BE2C (cell line): ENCODE measurements around the gene TNFRSF19.

Experiments
- DNase-seq: peaks from one replicate; pipeline ENCODE4 v3.0.0-alpha.2; 2020
- H3K27me3 ChIP-seq: fragments of 250-450 bp; sonication (Bioruptor Pico); 2 replicates; pipeline ENCODE4 v1.5.1; 2020; ENCODE audit warnings: mild to moderate bottlenecking
- H3K36me3 ChIP-seq: fragments of 250-450 bp; sonication (Bioruptor Pico); 2 replicates; pipeline ENCODE4 v1.5.1; 2020; ENCODE audit warnings: mild to moderate bottlenecking
- H3K4me1 ChIP-seq: fragments of 250-450 bp; sonication (Bioruptor Pico); 2 replicates; pipeline ENCODE4 v1.5.1; 2020
- H3K4me3 ChIP-seq: 2 replicates; pipeline ENCODE4 v1.5.1; 2011; ENCODE audit warnings: low read depth, low read length
- H3K9me3 ChIP-seq: fragments of 250-450 bp; sonication (Bioruptor Pico); 2 replicates; pipeline ENCODE4 v1.5.1; 2020
- TF ChIP-seq, protein P1 (sequence below): IDR thresholded peaks from 2 replicates; pipeline ENCODE4 v1.5.1; 2012; ENCODE audit warnings: mild to moderate bottlenecking, low read depth, low read length

The TNFRSF19 gene

DNA sequence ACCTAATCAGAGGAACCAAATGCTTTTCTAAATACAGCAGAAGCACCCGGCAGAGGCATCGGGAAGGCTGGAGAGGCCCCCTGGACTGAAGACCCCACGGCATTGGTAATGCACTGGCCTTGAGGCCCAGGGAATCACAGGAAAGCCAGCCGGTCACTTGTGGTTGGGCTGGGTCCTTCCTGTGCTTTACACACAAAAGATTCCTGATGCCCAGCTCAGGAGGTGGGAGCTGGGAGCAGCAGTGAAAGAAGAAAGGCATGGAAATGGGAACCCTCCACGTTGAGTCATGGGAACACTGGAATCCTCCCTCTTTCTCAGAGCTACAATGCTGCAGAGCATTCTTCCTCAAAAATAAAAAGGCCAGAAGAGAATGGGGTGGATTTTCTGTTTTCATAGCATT, 126.4 kb downstream of the TNFRSF19 start:
- no peaks in the 10 kb centered on the region for H3K4me1 ChIP-seq
- H3K36me3 ChIP-seq = no peaks in the 10 kb centered on the region
- no peak overlapping the region for H3K4me3 ChIP-seq
- no peak for DNase-seq
- TF ChIP-seq, protein P1, sequence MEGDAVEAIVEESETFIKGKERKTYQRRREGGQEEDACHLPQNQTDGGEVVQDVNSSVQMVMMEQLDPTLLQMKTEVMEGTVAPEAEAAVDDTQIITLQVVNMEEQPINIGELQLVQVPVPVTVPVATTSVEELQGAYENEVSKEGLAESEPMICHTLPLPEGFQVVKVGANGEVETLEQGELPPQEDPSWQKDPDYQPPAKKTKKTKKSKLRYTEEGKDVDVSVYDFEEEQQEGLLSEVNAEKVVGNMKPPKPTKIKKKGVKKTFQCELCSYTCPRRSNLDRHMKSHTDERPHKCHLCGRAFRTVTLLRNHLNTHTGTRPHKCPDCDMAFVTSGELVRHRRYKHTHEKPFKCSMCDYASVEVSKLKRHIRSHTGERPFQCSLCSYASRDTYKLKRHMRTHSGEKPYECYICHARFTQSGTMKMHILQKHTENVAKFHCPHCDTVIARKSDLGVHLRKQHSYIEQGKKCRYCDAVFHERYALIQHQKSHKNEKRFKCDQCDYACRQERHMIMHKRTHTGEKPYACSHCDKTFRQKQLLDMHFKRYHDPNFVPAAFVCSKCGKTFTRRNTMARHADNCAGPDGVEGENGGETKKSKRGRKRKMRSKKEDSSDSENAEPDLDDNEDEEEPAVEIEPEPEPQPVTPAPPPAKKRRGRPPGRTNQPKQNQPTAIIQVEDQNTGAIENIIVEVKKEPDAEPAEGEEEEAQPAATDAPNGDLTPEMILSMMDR = no peak
- H3K27me3 ChIP-seq = no peaks in the 10 kb centered on the region
- no peaks in the 10 kb centered on the region for H3K9me3 ChIP-seq

DNA sequence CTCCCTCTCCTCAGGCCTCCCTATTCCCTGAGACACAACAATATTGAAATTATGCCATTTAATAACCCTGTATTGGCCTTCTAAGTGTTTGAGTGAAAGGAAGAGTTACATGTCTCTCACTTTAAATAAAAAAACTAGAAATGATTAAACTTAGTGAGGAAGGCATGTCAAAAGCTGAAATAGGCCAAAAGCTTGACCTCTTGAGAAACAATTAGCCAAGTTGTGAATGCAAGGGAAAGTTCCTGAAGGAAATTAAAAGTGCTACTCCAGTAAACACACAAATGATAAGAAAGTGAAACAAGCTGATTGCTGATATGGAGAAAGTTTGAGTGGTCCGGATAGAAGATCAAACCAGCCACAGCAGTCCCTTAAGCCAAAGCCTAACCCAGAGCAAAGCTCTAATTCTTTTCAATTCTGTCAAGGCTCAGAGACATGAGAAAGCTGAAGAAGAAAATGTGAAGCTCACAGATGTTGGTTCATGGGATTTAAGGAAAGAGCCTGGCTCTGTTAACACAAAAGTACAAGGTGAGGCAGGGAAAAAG, 127.6 kb downstream of the TNFRSF19 start:
- Histone ChIP-seq H3K27me3 (no peaks in the 10 kb centered on the region), H3K4me3 (no peak overlapping the region), H3K36me3 (no peaks in the 10 kb centered on the region), H3K9me3 (no peaks in the 10 kb centered on the region), H3K4me1 (no peaks in the 10 kb centered on the region)
- TF ChIP-seq, protein P1 = no peak
- DNase-seq = no peak

DNA sequence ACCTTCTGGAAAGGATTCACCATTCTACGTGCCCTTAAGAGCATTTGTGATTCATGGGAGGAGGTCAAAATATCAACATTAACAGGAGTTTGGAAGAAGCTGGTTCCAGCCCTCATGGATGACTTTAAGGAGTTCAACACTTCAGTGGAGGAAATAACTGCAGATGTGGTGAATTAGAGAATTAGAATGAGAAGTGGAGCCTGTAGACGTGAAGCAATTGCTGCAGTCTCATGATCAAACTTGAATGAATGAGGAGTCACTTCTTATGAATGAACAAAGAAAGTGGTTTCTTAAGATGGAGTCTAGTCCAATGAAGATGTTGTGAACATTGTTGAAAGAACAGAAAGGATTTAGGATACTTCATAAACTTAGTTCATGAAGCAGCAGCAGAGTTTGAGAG, 129.1 kb downstream of the TNFRSF19 start:
- no peaks in the 10 kb centered on the region for H3K4me1 ChIP-seq
- no peak for DNase-seq
- H3K4me3 ChIP-seq = no peak overlapping the region
- H3K36me3 ChIP-seq = no peaks in the 10 kb centered on the region
- TF ChIP-seq, protein P1 = no peak
- H3K9me3 ChIP-seq = no peaks in the 10 kb centered on the region
- H3K27me3 ChIP-seq = no peaks in the 10 kb centered on the region

DNA sequence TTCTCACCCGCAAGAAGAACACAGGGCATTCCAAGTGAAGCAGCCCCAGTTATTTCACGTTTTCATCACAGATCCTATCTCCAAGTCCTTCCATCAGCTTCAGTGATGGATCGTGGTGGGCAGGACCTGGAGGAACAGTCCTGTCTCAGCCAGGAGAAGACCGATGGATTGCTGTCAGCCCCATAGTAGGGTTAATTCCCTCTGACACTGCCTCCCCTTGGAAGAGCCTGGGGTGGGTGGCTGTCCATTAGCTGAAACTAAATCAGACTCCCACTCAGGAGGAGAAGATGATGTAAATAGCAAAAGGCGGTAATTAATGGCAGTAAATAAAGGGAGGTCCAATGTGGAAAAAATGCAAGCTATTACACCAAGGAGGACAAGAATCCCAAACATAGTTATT, 131.0 kb downstream of the TNFRSF19 start:
- no peaks in the 10 kb centered on the region for H3K4me1 ChIP-seq
- no peaks in the 10 kb centered on the region for H3K9me3 ChIP-seq
- H3K27me3 ChIP-seq = no peaks in the 10 kb centered on the region
- DNase-seq = no peak
- no peaks in the 10 kb centered on the region for H3K36me3 ChIP-seq
- H3K4me3 ChIP-seq = no peak overlapping the region
- TF ChIP-seq, protein P1 = no peak

DNA sequence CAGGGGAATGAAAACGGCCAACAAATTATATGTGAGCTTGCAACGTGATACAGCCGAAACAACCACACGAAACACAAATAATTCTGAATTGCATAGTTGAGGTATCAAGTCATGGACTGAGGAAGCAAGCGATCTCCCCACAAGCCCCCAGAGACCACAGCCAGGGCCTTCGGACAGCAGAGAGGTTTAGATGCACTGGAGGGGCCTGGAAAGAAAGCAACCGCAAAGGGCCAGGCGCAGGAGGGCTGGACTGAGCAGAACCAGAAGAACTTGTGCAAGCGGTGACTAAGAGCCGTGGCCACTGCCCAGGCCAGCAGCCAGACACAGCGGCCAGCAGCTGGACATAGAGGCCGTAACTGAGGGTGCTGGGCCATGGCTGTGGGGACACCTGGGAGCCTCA, 131.4 kb downstream of the TNFRSF19 start:
- TF ChIP-seq, protein P1 = no peak
- Histone ChIP-seq H3K4me3 (no peak overlapping the region), H3K4me1 (no peaks in the 10 kb centered on the region), H3K27me3 (no peaks in the 10 kb centered on the region), H3K9me3 (no peaks in the 10 kb centered on the region), H3K36me3 (no peaks in the 10 kb centered on the region)
- DNase-seq = no peak

DNA sequence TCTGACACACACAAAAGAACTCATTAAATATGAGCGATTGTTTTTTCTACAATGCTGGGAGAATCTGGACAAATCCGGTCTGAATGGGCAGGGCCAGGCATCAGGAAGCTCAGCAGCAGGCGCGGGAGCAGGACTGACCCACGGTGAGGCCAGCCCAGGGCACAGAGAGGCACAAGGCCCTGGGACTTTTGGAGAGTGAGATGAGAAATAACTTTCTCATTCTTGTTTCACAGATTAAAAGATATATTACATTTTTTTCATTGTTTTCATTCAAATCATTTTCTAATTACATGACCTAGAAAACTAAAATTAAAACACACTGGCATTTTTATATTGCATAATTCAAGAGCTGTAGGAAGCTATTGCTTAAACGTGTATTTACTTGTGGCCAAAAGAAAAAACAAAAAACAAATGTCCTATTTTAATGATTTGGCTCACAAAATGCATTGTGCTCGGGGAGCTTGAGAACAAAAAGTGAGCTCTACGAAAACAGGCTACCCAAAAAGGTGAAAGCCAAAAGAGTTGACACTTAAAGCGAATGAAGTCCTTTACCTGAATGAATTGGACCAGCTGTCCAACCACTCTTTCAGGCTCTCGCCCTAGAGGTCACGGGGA, 133.1 kb downstream of the TNFRSF19 start:
- no peak for DNase-seq

More for the DNA sequence above, 133.1 kb downstream of the TNFRSF19 start:
- TF ChIP-seq, protein P1 = no peak
- Histone ChIP-seq H3K36me3 (no peaks in the 10 kb centered on the region), H3K9me3 (no peaks in the 10 kb centered on the region), H3K4me1 (no peaks in the 10 kb centered on the region), H3K4me3 (no peak overlapping the region), H3K27me3 (no peaks in the 10 kb centered on the region)
